Large intestine (tissue), 3 donors: Measurements from ENCODE around the gene GMPR2. TPM values are rescaled to one million over a fixed set of nuclear protein-coding genes. Genes with fewer than 3 reads are reported as not detected.
"Not testable (repeated sequence)": the region's sequence is repeated elsewhere in the genome, so short reads cannot be mapped to it uniquely, and the experiment has no call there.

Experiments
- DNase-seq, 2 donors: peaks; one replicate each; pipeline versions ENCODE4 v3.0.0 to v3.0.0-alpha.2; 2013
- H3K27ac ChIP-seq: one replicate; pipeline ENCODE4 v1.5.1; 2013; ENCODE audit warnings: low read length
- H3K27me3 ChIP-seq: 2 replicates; pipeline ENCODE4 v1.6.1; 2013; ENCODE audit warnings: low read length; ENCODE audit not compliant: control insufficient read depth, insufficient read depth
- H3K36me3 ChIP-seq: 2 replicates; pipeline ENCODE4 v1.6.1; 2013; ENCODE audit warnings: low read length; ENCODE audit not compliant: control insufficient read depth, insufficient read depth
- H3K4me1 ChIP-seq: one replicate; pipeline ENCODE4 v1.6.1; 2013; ENCODE audit warnings: low read length; ENCODE audit not compliant: control insufficient read depth, insufficient read depth
- H3K4me3 ChIP-seq: one replicate; pipeline ENCODE4 v1.5.1; 2013; ENCODE audit warnings: low read length
- H3K9me3 ChIP-seq: one replicate; pipeline ENCODE4 v1.6.1; 2013; ENCODE audit warnings: mild to moderate bottlenecking, low read depth, low read length, moderate library complexity; ENCODE audit not compliant: control insufficient read depth
- WGBS: methylation state at CpG from one replicate; pipeline ENCODE4 v1.1.5; 2013; ENCODE audit warnings: low lambda C conversion rate; ENCODE audit not compliant: insufficient coverage; 5-methylcytosine and 5-hydroxymethylcytosine counted together
- polyA plus RNA-seq: library from polyadenylated mRNA; unstranded; fragments of 120-200 nt; gene quantifications from one replicate; pipeline ENCODE4 v1.2.1, GENCODE V29; 2013

The GMPR2 gene
- polyA plus RNA-seq, 1 donor: 85.9 TPM

DNA sequence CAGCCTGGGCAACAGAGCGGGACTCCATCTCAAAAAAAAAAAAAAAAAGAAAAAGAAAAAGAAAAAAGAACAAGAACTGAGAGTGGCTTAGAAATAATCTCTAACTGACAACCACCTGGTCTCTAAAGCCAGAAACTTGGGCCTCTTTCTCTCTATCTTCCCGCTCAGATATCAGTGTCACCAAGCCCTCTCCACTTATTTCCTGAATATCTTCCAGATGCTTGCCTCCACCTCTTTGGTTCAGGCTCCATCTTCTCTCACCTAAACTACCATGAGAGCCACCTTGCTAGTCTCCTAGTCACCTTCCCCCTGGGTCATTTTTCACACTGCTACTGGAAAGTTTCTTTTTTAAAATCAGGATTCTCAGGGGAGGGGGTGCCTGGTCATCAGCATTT lies 35.7 kb upstream of the GMPR2 start:
- peak overlapping the region; percentile 96 for H3K4me3 ChIP-seq

DNA sequence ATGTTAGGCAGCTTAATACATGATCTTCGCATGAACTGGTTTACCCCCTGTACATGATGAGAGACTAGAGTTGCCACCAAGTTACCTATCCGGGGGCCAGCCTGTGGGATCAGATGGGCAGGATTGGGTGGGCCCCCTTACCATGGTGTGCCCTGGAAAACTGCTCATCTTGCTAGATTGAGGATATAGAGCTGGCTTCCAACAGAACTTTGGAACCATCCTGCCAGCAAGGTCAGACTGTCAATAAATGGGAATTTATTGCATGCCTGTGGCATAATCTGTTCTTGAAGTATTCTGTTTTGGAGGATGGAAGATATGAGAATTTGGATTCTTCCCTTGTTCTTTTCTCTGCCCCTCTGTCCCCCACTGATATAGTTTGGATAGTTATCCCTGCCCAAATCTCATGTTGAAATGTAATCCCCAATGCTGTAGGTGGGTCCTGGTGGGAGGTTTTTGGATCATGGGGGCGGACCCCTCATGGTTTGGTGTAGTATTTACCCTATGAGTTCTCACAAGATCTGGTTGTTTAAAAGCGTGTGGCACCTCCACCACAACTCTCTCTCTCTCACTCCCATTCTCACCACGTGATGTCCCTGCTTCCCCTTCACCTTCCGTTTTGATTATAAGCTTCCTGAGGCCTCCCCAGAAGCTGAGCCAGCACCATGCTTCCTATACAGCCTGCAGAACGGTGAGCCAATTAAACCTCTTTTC lies 33.8 kb upstream of the GMPR2 start:
- Histone ChIP-seq H3K4me3 (no peak overlapping the region), H3K27me3 (no peaks in the 10 kb centered on the region), H3K9me3 (peaks cover 6% of the 10 kb centered on the region), H3K36me3 (peaks cover 14% of the 10 kb centered on the region), H3K4me1 (peaks cover 30% of the 10 kb centered on the region), H3K27ac (peak overlapping the region; percentile 54)
- no CpG with 5 or more reads among the region's 7 CpGs for WGBS
- peak in 1 of 2 donors; percentile 79 for DNase-seq

More for the DNA sequence above, 35.7 kb upstream of the GMPR2 start:
- Histone ChIP-seq H3K4me1 (peaks cover 30% of the 10 kb centered on the region), H3K9me3 (peaks cover 6% of the 10 kb centered on the region), H3K27ac (peak overlapping the region; percentile 40), H3K27me3 (no peaks in the 10 kb centered on the region), H3K36me3 (peaks cover 21% of the 10 kb centered on the region)
- WGBS: 89% methylated on average over 1 of the region's 2 CpGs
- DNase-seq: no peak

DNA sequence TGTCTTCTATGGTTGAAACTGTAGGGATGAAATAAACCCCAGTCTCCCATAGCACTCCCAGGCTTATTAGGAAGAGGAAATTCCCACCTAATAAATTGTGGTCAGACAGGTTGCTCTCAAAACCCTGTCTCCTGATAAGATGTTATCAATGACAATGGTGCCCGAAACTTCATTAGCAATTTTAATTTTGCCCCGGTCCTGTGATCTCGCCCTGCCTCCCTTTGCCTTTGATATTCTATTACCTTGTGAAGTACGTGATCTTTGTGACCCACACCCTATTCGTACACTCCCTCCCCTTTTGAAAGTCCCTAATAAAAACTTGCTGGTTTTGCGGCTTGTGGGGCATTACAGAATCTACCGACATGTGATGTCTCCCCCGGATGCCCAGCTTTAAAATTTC lies 30.2 kb upstream of the GMPR2 start:
- Histone ChIP-seq H3K36me3 (peaks cover 35% of the 10 kb centered on the region), H3K4me1 (peaks cover 14% of the 10 kb centered on the region)
- 80% methylated on average over 3 of the region's 8 CpGs for WGBS
- DNase-seq, H3K4me3 ChIP-seq, H3K27me3 ChIP-seq, H3K9me3 ChIP-seq, H3K27ac ChIP-seq: not testable (repeated sequence)

DNA sequence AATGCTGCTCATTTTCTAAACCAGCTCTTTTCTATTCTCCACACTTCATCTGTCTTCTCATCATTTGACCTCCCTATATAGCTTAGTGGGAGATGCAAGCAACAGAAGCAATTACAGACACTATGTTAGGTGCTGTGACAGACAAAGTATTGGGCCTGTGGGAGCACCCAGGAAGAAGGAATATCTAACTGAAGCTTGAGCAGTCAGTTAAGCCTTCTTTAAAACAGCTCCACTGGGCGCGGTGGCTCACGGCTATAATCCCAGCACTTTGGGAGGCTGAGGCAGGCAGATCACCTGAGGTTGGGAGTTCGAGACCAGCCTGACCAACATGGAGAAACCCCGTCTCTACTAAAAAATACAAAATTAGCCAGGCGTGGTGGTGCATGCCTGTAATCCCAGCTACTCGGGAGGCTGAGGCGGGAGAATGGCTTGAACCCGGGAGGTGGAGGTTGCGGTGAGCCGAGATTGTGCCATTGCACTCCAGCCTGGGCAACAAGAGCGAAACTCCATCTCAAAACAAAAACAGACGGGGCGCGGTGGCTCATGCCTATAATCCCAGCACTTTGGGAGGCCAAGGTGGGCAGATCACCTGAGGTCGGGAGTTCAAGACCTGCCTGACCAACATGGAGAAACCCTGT lies 29.4 kb upstream of the GMPR2 start:
- not testable (repeated sequence) for DNase-seq

DNA sequence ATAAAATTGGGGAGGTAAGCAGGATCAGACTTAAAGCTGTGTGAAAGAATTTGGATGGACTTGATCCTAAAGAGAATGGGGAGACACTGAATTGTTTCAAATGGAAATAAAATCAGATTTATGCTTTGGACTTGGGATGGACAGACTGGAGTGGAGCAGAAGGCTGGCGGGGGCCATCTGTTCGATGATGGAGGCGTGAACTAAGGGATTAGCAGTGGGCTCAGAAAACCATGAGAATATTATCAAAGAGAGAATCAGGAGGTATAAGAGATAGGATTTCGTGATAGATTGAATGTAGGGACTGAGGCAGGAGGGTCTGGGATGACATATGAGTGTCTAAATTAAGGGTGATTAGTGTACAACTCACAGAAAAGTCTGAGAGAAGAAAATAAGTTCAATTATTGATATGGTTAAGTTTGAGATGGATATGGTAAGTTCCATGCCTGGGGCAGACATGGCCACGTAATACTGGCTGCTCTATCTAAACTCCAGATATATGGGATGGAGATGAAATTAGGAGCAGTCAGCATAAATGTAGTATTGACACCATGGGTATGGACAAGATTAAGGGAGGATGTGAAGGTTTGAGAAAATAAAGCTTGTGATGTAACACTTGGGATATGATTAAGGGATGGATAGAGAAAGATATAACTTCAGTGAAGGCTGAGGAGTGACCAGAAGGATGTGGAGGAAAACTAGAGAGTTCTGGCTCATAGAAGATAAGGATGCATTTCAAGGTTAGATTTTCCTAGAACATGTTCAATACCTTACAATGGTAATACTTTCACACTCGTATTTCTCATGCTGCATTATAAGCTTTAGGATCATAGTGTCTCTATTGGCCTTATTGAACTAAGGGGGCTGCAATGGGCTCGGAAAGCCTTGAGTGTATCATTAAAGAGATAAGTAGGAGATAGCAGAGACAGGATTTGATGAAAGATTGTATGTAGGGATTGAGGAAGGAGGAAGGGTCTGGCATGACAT lies 28.3 kb upstream of the GMPR2 start:
- Histone ChIP-seq H3K27ac (no peak overlapping the region), H3K27me3 (no peaks in the 10 kb centered on the region), H3K9me3 (no peaks in the 10 kb centered on the region), H3K36me3 (peaks cover 53% of the 10 kb centered on the region), H3K4me3 (no peak overlapping the region), H3K4me1 (no peaks in the 10 kb centered on the region)
- 100% methylated on average over 3 of the region's 7 CpGs for WGBS
- DNase-seq: no peak

More for the DNA sequence above, 29.4 kb upstream of the GMPR2 start:
- no CpG with 5 or more reads among the region's 16 CpGs for WGBS
- not testable (repeated sequence) for H3K9me3 ChIP-seq, H3K4me1 ChIP-seq, H3K27ac ChIP-seq, H3K4me3 ChIP-seq, H3K27me3 ChIP-seq
- H3K36me3 ChIP-seq: peaks cover 44% of the 10 kb centered on the region

DNA sequence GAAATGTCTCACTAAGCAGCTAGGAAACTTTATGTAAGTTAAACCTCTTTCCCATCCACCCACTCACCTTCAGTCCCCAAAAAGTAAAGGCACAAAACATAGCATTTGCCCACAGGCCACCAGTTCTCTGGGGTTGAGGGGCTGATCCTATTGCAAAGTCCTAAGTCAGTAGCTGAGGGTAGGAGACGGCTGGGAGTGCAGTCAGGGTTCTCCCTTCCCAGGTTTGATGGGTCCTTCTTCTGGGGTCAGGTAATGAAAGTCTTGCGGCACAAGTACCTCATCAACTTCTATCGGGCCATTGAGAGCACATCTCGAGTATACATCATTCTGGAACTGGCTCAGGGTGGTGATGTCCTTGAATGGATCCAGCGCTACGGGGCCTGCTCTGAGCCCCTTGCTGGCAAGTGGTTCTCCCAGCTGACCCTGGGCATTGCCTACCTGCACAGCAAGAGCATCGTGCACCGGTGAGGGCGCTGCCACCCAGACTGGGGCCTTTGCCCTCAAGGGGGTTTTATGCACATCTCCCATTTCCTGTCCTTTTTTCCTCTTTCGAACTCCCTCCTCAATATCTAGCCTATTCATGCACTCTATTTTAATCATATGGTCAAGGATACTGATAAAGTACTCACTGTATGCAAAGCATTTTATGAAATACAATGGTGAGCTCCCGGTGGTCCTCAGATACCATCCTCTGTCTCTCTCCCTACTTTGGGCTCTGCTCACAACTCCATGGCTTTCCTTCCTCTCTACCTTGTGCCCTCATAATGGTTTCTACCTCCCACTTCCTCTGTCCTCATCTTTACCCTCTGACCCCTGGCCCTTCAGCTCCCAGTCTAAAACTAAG lies 26.2 kb upstream of the GMPR2 start:
- no peak overlapping the region for H3K27ac ChIP-seq
- no peaks in the 10 kb centered on the region for H3K9me3 ChIP-seq
- H3K36me3 ChIP-seq: peaks cover 67% of the 10 kb centered on the region
- H3K4me3 ChIP-seq: no peak overlapping the region
- WGBS: 100% methylated on average over 2 of the region's 11 CpGs
- DNase-seq: no peak
- H3K4me1 ChIP-seq: no peaks in the 10 kb centered on the region
- H3K27me3 ChIP-seq: no peaks in the 10 kb centered on the region

DNA sequence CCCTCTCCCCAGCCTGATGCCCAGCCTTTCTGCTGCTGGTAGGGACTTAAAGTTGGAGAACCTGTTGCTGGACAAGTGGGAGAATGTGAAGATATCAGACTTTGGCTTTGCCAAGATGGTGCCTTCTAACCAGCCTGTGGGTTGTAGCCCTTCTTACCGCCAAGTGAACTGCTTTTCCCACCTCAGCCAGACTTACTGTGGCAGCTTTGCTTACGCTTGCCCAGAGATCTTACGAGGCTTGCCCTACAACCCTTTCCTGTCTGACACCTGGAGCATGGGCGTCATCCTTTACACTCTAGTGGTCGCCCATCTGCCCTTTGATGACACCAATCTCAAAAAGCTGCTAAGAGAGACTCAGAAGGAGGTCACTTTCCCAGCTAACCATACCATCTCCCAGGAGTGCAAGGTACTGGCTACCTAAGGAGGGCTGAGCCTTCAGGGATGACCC lies 25.6 kb upstream of the GMPR2 start:
- H3K4me3 ChIP-seq: no peak overlapping the region
- no peaks in the 10 kb centered on the region for H3K9me3 ChIP-seq
- WGBS: 80% methylated on average over 1 of the region's 5 CpGs
- DNase-seq: no peak
- H3K36me3 ChIP-seq: peaks cover 63% of the 10 kb centered on the region
- H3K27ac ChIP-seq: no peak overlapping the region
- no peaks in the 10 kb centered on the region for H3K4me1 ChIP-seq
- no peaks in the 10 kb centered on the region for H3K27me3 ChIP-seq

DNA sequence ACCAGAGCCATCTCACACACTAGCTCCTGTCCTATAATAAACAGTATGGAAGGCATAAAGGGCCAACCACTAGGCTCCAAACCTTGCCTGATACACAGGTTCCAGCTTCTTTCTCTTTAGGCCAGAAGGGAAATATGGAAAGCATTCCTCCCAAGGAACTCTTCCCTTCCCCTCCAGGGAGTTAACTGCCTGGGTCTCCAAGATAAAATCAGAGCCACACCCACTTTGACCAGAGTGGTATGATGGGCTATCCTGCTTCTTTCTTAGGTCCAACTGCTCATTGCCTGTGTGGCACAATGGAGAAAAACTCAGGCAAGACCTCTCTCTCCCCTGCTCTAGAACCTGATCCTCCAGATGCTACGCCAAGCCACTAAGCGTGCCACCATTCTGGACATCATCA lies 25.1 kb upstream of the GMPR2 start:
- no peak for DNase-seq
- H3K27ac ChIP-seq: no peak overlapping the region
- no peaks in the 10 kb centered on the region for H3K9me3 ChIP-seq
- H3K27me3 ChIP-seq: no peaks in the 10 kb centered on the region
- WGBS: no CpG with 5 or more reads among the region's 2 CpGs
- no peaks in the 10 kb centered on the region for H3K4me1 ChIP-seq
- H3K36me3 ChIP-seq: peaks cover 63% of the 10 kb centered on the region
- no peak overlapping the region for H3K4me3 ChIP-seq

DNA sequence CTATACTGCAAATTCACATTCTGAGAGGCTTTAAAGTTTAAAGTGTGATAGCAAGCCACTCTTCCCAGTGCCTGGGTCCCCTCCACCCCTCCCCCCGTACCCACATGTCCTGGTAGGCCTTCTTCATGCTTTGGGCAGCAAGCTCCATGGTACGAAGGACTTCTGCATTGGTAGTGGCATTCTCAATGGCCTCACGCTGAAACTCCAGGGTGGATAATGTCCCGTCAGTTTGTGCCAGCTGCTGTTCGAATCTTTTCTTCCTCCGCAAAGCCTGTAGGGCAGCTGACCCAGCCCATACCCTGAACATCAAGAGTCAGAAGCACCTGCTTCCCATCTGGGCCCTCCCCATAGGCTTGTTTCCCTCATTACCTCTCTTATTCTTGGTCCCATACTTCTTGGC lies 21.4 kb upstream of the GMPR2 start:
- no peak overlapping the region for H3K27ac ChIP-seq
- H3K27me3 ChIP-seq: no peaks in the 10 kb centered on the region
- H3K4me3 ChIP-seq: no peak overlapping the region
- DNase-seq: no peak
- peaks cover 48% of the 10 kb centered on the region for H3K36me3 ChIP-seq
- no CpG with 5 or more reads among the region's 6 CpGs for WGBS
- peaks cover 18% of the 10 kb centered on the region for H3K4me1 ChIP-seq
- H3K9me3 ChIP-seq: no peaks in the 10 kb centered on the region
